Calu3 (cell line): ENCODE results near the gene CFAP73. TPM values are rescaled to one million over a fixed set of nuclear protein-coding genes. Genes with fewer than 3 reads are reported as not detected.

Source experiments
- BruUV-seq: library from RNA; stranded (reverse); fragments of 400-500 nt; replicated peaks from 2 replicates; lab custom pipeline; 2021; lab: Mats Ljungman, UMichigan
- CTCF ChIA-PET: fragments of 300-600 bp; sonication (Branson Sonifier 250); formaldehyde crosslinking; loops from one replicate; lab custom pipeline; 2022; ENCODE audit warnings: antibody characterized with exemption; lab: Charles Lee
- DNase-seq: peaks from one replicate; pipeline ENCODE4 v3.0.0; 2022
- H3K27ac Mint-ChIP-seq: one replicate; pipeline ENCODE4 v1.8.0; 2022; ENCODE audit warnings: mixed read lengths; ENCODE audit not compliant: unreplicated experiment
- H3K27me3 Mint-ChIP-seq: one replicate; pipeline ENCODE4 v1.8.0; 2022; ENCODE audit warnings: mixed read lengths; ENCODE audit not compliant: unreplicated experiment
- H3K36me3 Mint-ChIP-seq: one replicate; pipeline ENCODE4 v1.8.0; 2022; ENCODE audit warnings: mild to moderate bottlenecking, moderate library complexity, mixed read lengths; ENCODE audit not compliant: insufficient read depth, unreplicated experiment
- H3K4me1 Mint-ChIP-seq: one replicate; pipeline ENCODE4 v1.8.0; 2022; ENCODE audit warnings: mild to moderate bottlenecking, low read depth, mixed read lengths; ENCODE audit not compliant: unreplicated experiment
- H3K4me3 Mint-ChIP-seq: one replicate; pipeline ENCODE4 v1.8.0; 2022; ENCODE audit warnings: mild to moderate bottlenecking, low read depth, moderate library complexity, mixed read lengths; ENCODE audit not compliant: unreplicated experiment
- H3K9me3 Mint-ChIP-seq: one replicate; pipeline ENCODE4 v1.8.0; 2022; ENCODE audit warnings: low read depth, mixed read lengths; ENCODE audit not compliant: unreplicated experiment
- CTCF ChIP-seq: fragments of 200-600 bp; IDR thresholded peaks from one replicate; pipeline ENCODE4 v1.8.0; 2022; ENCODE audit warnings: antibody characterized with exemption; ENCODE audit not compliant: unreplicated experiment
- intact Hi-C: fragments of 100-400 bp; cut with micrococcal nuclease; formaldehyde crosslinking; loops from one replicate; pipeline ENCODE4 v1.10.0; 2022; ENCODE audit not compliant: unreplicated experiment
- total RNA-seq: library from RNA; stranded (reverse); gene quantifications from 2 replicates; pipeline ENCODE4 v1.2.3, GENCODE V29; 2022

The CFAP73 gene
- total RNA-seq, 1 experiment from 2014 or later: 3.2 TPM

DNA sequence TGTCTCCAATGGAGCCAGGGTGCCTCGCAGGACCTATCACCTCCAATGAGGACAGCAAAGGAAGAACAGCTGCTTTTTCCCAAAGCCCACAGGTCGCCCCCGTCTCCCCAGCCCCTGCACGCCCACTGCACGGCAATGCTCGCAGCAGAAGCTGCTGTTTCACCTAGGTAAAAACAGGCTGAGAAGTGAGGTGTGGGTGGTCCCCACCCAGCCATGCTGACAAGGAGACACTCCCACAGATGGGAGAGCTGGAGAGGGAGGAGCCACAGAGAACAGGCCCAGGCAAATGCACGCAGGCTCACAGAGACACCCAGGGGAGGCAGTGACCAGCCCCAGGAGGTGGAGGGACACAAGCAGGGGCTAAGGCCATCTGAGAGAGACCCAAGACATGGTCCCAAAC, 10.4 kb downstream of the CFAP73 start:
- Mint-ChIP-seq H3K4me3 (no peak overlapping the region), H3K4me1 (no peaks in the 10 kb centered on the region), H3K27ac (no peak overlapping the region), H3K9me3 (no peaks in the 10 kb centered on the region), H3K36me3 (peaks cover 60% of the 10 kb centered on the region), H3K27me3 (no peaks in the 10 kb centered on the region)
- intact Hi-C loops: no loop called here
- no peak for DNase-seq
- no TSS peak for BruUV-seq
- CTCF ChIA-PET: interaction anchor here (0.5 kb wide), 1 partner anchor 857 kb away, joined by 4 read pairs; no protein-coding TSS in a partner anchor
- no peak for TF ChIP-seq CTCF

GRCh38 chr12:113161415-113162016, 12.0 kb downstream of the CFAP73 start:
- Mint-ChIP-seq H3K27me3 (no peaks in the 10 kb centered on the region), H3K4me1 (no peaks in the 10 kb centered on the region), H3K9me3 (no peaks in the 10 kb centered on the region), H3K4me3 (no peak overlapping the region), H3K27ac (no peak overlapping the region), H3K36me3 (peaks cover 69% of the 10 kb centered on the region)
- intact Hi-C loops: no loop called here
- no TSS peak for BruUV-seq
- no peak for DNase-seq
- no peak for TF ChIP-seq CTCF
- CTCF ChIA-PET: no interaction called here

GRCh38 chr12:113162102-113163029, 12.8 kb downstream of the CFAP73 start:
- Mint-ChIP-seq H3K9me3 (no peaks in the 10 kb centered on the region), H3K27me3 (no peaks in the 10 kb centered on the region), H3K4me3 (no peak overlapping the region), H3K27ac (no peak overlapping the region), H3K36me3 (peaks cover 68% of the 10 kb centered on the region), H3K4me1 (no peaks in the 10 kb centered on the region)
- CTCF ChIA-PET: interaction anchor here (0.7 kb wide), 3 partner anchors 94 to 237 kb away, joined by 4 to 16 read pairs (median 6); no protein-coding TSS in a partner anchor
- no TSS peak for BruUV-seq
- DNase-seq: no peak
- no peak for TF ChIP-seq CTCF
- intact Hi-C loops: no loop called here

GRCh38 chr12:113163030-113163360, 13.5 kb downstream of the CFAP73 start:
- H3K4me1 Mint-ChIP-seq: no peaks in the 10 kb centered on the region
- CTCF ChIA-PET: no interaction called here
- intact Hi-C loops: no loop called here
- H3K36me3 Mint-ChIP-seq: peaks cover 63% of the 10 kb centered on the region
- TF ChIP-seq CTCF: no peak
- H3K27me3 Mint-ChIP-seq: no peaks in the 10 kb centered on the region
- BruUV-seq: no TSS peak
- no peak overlapping the region for H3K4me3 Mint-ChIP-seq
- H3K27ac Mint-ChIP-seq: no peak overlapping the region
- H3K9me3 Mint-ChIP-seq: no peaks in the 10 kb centered on the region
- DNase-seq: no peak
